ENCODE results near the gene VDAC2. TPM values are rescaled to one million over a fixed set of nuclear protein-coding genes. Genes with fewer than 3 reads are reported as not detected.
"Not testable (repeated sequence)": the region's sequence is repeated elsewhere in the genome, so short reads cannot be mapped to it uniquely, and the experiment has no call there.

The VDAC2 gene, protein sequence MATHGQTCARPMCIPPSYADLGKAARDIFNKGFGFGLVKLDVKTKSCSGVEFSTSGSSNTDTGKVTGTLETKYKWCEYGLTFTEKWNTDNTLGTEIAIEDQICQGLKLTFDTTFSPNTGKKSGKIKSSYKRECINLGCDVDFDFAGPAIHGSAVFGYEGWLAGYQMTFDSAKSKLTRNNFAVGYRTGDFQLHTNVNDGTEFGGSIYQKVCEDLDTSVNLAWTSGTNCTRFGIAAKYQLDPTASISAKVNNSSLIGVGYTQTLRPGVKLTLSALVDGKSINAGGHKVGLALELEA
- polyA plus RNA-seq (ENCODE audit: insufficient read length in 4 of 4) = 100 to 1,000 TPM; 220 to 268 (median 250) TPM

DNA sequence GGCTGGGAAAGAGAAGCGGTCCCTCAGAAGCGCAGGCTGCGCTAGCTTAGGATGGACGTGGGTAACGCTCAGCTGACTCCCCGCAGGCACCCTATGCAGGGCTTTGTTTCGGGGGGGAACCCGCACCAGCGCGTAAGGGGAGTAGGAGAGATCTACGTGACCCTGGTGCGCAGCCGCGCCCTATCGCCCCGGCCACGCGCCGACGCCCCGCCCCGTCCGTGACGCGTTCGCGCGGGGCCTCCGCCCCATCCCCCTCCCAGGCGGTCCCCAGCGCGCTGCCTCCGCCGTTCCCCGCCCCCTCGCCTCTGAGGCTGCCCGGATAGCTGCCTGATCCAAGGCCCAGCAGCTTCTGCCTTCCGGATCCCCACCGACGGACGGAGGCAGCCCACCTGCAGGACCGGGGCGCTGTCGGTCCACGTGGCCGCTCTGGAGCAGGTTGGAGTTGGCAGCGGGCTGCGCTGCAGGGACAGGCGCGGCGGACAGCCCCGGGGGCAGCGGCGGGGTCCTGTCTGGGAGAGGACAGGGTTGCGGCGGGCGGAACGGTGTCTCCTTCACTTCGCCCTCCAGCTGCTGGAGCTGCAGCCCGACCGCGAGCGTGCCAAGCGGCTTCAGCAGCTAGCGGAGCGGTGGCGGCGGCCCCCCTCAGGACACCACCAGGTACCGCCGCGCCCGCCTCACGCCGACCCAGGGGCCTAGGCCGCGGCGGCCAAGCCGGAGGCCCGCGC lies at the start of gene VDAC2:
VDAC2 (plus strand) TSS at position 515 of the 725 bp plus-strand sequence. CDS start 363 bp downstream, outside the sequence.
- DNase-seq (ENCODE audit: low read depth in 4 of 4, low spot score in 3 of 4) = peak in 3 of 4 donors; percentile 79 to 91 (median 83)

DNA sequence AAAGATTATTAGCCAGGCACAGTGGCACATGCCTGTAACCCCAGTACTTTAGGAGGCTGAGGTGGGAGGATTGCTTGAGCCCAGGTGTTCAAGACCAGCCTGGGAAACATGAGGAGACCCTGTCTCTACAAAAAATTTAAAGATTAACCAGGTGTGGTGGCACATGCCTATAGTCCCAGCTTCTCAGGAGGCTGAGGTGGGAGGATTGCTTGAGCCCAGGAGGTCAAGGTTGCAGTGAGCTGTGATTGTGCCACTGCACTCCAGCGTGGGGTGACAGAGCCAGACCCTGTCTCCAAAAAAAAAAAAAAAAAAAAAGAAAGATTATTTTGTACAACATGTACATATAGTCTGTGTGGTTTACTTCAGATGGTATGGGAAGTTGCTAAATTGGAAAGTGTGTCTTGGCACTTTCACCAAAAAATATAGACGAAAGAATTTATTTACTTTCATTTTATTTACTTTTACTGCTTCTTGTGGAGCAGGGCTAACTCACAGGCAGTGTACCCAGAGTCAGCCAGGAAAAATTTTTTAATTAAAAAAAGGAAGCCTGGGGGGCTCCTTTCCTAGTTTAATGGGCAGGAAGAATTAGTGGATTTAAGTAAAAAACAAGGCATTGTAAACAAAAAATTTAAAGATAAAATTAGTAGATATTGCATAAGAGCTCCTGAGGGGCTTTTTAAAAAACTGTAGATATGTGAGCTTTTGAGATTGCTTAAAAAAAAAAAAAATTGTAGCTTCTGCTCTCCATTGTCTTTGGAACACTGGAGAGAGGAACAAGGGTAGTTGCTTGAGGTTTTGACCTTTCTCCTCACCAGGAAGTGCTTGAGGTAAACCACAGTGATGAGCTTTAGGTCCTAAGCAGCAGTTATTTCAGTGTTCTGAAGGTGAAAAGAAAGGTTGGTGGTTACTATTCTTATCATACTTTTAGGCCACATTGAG lies 44.6 kb upstream of the VDAC2 start:
- no peak for DNase-seq (ENCODE audit: low read depth in 4 of 4, low spot score in 3 of 4)

DNA sequence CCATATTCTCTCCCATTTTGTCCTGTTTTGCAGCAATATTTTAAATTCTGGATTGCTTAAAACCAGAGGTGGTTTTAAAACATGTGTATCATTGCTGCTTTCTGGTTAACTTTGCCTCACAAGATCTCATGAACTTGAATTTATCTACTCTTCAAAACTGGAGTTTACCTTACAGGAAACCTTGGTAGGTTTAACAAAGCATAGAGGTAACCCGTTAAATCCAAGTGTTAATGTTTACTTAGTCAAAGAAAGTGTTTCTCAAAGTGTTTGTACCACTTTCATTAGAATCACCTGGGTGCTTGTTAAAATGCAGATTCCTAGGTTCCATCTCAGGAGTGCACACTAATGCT lies 44.0 kb upstream of the VDAC2 start:
- DNase-seq (ENCODE audit: low read depth in 4 of 4, low spot score in 3 of 4) = no peak

DNA sequence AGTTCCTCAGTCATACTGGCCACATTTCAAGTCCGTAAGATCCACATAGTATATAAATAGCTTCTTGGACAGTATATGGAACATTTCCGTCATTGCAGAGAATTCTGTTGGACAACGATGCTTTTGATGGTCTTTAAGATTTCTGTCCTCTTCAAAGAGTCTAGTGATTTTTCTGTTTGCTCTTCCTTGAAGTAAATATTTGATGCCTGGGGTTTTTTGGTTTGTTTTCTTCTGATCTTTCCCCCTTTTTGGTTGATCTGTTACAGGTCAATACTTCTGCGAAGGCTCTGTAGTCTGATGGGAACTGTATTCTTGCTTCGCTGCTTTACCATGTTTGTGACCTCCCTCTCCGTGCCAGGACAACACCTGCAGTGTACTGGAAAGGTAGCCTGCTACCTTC lies 42.3 kb upstream of the VDAC2 start:
- no peak for DNase-seq (ENCODE audit: low read depth in 4 of 4, low spot score in 3 of 4)

DNA sequence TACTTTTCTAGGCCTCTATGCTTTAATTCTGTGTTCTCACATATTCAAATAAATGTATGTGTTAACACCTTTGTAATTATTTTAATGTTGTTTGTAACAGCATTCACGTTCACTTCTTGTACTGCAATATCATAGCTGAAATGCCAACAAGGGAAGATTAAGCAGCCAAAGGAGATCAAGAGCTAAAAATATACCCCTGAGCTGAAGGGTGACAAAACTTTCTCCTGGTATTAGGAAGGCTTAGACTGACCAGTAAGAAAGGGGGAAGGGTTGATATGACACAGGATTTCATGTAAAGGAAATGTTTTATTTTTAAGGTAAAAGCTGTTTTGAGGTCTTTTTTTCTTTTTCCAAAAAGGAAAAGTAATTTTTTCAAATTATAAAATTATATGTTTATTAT lies 40.4 kb upstream of the VDAC2 start:
- no peak for DNase-seq (ENCODE audit: low read depth in 4 of 4, low spot score in 3 of 4)

DNA sequence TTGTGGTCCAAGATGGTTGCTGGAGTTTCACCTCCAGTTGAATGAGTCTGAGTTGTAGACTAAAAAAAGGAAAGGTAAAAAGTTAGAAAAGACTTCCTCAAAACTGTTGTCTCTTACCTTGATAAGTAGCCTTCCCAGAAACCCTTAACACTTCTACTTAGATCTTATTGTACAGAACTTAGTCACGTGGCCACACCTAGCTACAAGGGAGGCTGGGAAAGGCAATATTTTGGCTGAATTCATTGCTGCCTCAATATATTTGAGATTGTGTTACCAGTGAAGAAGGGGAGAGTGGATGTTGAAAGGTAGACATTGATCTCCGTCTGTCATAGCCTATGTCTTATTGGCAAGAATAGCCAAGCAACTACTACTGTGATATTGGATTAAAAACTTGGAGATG lies 35.5 kb upstream of the VDAC2 start:
- no peak for DNase-seq (ENCODE audit: low read depth in 4 of 4, low spot score in 3 of 4)

DNA sequence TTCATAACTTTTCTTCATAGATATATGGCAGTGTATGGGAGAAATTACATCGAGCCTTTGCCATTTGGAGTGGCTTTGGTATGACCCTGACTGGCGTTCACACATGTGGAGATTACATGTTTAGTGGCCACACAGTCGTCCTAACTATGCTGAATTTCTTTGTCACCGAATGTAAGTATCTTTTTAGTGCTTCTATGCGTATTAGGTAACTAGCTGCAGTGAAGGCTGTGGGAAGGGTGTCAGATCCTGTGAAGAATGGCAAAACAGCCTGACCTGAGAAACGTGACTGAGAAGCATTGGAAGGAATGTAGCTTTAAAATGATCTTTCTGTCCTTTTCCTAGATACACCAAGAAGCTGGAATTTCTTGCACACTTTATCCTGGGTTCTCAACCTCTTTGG lies 34.5 kb upstream of the VDAC2 start:
- no peak for DNase-seq (ENCODE audit: low read depth in 4 of 4, low spot score in 3 of 4)

DNA sequence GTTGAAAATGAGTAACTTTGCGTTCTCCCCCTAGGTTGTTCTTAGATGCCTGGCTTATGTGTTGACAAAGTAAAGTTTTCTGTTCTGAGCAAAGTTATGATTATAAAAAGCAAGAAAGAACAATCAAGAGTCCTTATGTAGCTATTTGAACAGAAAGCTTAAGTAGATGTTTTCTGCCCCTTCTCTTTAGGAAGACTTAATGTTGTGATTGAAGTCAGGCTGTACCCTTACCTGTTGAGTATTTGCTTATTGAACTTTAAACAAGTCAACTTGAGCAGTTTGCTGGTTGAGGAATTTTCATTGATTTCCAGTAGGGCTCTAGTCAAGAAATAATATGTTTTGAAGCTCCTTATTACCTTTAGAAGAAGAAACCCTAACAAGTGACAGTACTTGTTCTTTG lies 33.9 kb upstream of the VDAC2 start:
- DNase-seq (ENCODE audit: low read depth in 4 of 4, low spot score in 3 of 4) = no peak

DNA sequence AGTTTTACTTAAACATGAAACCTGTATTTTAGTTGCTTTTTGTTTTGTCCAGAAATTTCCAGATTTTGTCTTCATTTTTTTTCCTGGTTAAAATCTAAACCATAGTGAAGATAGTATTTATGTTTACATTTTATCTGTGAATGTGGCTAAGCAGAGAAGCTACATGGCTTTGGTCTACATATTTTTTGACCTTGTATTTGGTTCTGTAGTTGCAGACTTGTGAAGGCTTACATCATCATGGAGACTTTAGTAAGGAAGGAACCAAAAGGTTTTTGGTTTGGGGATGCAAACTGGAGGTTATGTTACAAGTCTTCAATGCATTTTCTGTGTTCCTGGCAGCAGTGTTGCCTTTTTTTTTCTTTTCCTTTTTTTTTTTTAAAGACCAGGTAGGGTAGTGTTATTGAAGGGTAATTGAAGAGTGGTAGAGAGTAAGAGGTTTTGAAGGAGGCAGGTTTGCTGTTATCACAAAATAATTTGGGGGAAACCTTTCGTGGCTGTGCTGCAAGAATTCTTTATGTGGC lies 30.9 kb upstream of the VDAC2 start:
- no peak for DNase-seq (ENCODE audit: low read depth in 4 of 4, low spot score in 3 of 4)

DNA sequence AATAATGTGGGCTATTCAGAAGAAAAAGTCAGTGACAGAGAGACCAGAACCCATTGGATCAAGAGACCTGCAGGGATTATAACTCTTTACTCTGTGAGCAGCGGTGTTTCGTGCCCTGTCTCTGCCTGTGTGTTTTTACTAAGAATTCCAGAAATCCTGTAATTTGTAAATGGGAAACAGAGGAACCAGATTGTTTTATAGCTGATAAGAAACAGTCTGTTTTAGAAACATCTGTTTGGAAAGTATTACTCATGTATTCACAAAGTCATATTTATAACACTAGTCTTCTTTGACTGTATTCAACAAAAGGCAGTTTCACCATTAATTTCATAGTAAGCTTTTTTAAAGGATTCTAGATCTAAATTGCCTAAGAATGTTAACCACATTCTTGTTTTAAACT lies 30.0 kb upstream of the VDAC2 start:
- no peak for DNase-seq (ENCODE audit: low read depth in 4 of 4, low spot score in 3 of 4)

DNA sequence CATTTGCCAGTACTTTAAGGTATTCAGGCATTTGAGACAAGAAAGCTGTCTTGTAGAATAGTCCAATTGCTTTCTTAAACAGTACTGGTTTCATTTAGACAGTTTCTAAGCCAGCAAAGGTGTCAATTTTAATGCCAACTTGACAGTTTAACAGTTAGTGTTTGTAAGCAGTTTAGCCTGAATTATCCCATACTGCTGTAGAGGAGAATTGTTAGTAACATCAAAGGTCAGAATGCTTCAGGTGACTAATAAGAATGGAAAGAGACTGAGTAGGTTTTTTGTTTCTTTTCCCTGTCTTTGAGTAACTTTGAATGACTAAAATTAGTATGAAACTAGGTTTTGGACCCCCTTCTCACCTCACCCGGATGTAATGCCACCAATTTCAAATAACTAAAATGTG lies 29.5 kb upstream of the VDAC2 start:
- DNase-seq (ENCODE audit: low read depth in 4 of 4, low spot score in 3 of 4) = no peak

DNA sequence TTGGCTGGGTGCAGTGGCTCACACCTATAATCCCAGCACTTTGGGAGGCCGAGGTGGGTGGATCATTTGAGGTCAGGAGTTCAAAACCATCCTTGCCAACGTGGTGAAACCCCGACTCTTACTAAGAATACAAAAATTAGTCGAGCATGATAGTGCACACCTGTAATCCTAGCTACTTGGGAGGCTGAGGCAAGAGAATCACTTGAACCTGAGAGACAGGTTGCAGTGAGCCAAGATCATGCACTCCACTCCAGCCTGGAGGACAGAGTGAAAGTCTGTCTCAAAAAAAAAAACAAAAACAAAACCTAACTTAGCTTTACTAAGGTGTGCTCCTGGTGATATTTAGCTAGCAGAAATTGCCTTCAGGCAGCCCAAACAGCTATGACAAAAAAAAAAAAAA lies 24.3 kb upstream of the VDAC2 start:
- no peak for DNase-seq (ENCODE audit: low read depth in 4 of 4, low spot score in 3 of 4)

DNA sequence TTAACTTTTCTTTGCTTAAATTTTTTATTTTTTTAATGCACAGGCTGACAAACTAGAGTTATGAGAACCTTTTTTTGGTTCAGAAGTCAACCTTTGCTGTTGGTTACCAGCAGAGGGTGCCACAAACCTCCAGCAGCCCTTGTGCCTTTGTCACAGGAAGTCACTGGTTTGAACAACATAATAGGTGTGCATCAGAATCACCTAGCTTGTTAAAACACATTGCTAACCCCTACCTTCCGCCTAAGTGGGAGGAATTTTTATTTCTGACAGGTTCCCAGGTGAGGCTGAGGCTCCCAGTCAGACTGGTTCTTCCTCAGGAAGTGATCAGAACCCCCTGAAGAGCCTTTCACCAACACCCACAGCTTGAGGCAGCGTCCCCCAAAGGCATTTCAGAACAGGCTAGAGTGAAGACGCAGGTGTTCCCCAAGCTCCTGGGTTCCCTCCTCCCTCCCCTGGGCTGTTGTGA lies 22.6 kb upstream of the VDAC2 start:
- DNase-seq (ENCODE audit: low read depth in 4 of 4, low spot score in 3 of 4) = no peak

DNA sequence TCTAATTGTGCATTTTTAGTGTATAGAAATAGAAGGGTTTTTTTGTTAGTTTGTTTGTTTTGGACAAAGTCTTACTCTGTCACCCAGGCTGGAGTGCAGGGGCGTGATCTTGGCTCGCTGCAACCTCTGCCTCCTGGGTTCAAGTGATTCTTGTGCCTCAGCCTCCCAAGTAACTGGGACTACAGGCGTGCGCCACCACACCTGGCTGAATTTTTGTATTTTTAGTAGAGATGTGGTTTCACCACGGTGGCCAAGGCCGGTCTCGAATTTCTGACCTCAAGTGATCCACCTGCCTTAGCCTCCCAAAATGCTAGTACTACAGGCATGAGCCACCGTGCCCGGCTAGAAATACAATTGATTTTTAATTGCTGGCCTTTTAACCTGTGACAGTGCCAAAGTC lies 22.1 kb upstream of the VDAC2 start:
- DNase-seq (ENCODE audit: low read depth in 4 of 4, low spot score in 3 of 4) = not testable (repeated sequence)

DNA sequence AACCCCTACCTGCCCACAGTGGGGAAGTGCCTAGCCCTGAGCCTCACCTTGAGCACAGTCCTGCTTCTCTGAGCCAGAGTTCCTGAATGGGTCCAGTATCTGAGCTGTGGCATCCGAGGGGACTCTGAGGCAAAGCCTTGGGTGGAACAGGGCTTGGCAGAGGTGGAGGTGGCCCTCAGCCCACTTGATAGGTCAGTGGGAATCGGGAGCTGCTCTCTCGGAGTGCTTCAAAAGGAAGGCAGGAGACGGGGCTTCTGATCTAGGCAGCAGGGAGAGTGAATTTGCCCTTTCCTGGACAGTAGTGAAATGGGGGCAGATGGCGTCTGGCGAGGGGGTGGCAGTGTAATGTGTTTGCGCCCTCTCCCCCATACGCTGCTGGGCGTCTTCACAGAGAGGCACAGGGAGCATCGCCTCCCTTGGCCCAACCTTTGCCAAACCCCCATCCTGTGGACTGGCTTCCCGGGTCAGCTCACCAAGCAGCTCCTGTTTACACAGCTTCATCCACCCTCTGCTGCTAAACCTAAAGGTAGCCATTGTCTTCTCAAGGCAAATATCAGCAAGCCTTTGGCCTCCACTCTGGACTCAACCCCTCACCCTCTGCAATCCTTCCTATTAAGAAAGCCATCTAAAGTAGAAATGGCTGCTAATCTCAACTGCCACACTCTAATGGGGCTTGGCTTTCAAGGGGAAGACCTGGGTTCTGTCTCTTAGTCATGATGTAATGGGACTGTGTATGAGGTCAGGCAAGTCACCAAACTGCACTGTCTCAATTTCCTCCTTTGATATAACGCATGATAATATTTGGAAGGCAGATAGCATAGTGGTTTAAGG lies 21.1 kb upstream of the VDAC2 start:
- no peak for DNase-seq (ENCODE audit: low read depth in 4 of 4, low spot score in 3 of 4)

DNA sequence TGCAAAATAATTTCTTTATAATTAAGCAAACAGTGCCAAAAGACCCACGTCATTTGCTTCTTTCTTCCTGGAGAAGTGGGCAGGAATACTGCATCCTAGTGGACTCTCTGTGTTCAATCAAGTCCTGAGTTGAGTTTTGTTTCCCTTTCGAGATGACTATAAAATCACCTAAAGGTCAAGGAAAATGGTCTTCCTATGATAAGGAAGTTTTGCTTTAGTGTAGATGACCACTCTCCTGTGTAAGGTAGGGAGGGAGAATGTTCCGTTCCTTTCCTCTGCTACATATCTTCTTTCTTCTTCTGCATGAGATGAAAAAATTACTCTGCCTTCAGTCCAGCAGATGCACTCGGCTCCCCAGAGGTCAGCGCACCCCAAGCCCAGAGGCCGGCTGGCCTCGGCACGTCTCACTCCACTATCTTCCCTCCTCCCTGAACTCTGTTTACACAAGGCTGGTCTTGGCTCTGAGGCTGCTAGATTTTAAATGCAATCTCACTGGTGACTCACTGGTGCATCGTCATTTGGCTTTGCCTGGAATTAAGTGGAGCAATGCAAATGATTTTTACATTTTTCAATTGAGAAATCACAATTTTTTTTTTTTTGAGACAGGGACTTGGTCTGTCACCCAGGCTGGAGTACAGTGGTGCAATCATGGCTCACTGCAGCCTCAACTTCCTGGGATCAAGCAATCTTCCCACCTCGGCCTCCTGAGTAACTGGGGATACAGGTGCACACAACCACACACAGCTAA lies 18.6 kb upstream of the VDAC2 start:
- no peak for DNase-seq (ENCODE audit: low read depth in 4 of 4, low spot score in 3 of 4)

DNA sequence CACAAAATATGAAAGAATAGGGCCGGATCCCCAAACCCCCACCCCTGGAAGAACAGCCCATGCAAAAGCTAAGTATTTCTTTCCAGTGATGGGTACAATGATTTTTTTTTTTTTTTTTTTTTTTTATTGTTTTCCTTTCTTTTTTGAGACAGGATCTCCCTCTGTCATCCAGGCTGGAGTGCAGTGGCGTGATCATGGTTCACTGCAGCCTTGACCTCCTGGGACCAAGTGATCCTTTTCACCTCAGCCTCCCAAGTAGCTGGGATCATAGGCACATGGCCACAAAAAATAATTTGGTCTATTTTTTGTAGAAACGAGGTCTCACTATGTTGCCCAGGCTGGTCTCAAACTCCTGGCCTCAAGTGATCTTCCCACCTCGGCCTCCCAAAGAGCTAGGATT lies 16.0 kb upstream of the VDAC2 start:
- not testable (repeated sequence) for DNase-seq (ENCODE audit: low read depth in 4 of 4, low spot score in 3 of 4)

DNA sequence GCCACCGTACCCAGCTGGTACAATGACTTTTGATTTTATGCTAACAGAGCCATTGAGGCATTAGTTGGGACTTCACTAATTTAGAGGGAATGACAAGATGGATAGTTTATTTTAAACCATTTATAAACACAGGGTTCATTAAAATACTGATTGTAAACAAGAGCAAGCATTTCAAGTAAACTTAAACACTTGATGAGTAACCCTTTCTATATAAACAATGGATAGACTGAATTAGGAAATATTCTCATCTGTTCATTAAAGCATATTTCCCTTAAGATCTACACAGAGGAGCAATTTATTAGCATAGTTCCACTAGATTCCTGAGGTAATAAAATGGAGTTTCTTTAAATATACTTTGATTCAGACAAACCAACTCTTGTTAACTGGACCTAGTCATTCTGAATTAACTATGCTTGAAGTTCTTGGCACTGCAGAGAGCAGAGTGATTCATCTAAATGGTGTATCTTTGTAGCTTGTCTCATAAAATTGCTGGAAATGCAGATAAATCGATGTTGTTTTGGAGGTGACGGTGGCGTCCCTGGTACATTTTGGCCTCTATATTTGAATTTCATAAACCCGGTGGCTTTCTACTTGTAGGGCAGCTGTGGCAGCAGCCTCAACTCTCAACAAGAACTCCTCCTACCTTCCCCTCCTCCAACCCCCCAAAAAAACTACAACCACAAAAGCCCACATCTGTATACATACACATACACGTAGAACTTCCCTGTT lies 15.4 kb upstream of the VDAC2 start:
- no peak for DNase-seq (ENCODE audit: low read depth in 4 of 4, low spot score in 3 of 4)

DNA sequence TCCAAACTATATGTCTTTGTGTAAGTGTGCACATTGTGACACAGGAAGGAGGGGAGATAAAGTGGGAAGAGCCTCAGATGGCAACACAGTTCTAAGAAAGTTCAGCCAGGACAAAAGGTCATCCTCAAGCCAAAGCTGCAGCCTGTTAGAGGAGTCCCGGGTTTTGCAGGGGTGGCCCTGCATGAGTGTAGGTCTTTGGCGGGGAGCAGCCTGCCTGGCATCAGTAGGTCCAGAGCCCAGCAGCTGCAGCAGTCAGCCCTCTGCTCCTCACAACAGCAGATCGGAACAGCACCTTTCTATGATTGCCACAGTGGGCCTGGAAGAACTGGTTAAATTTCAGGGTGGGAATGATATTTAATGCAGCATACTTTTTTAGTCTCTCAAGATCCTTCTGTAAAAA lies 13.5 kb upstream of the VDAC2 start:
- DNase-seq (ENCODE audit: low read depth in 4 of 4, low spot score in 3 of 4) = no peak
